GM10847 (cell line): ENCODE data around the gene MOG.

Experiments
- POLR2A ChIP-seq: IDR thresholded peaks from 2 replicates; pipeline ENCODE4 v1.6.1; 2011; ENCODE audit not compliant: insufficient read length; ENCODE audit errors: extremely low read depth

MOG gene

DNA sequence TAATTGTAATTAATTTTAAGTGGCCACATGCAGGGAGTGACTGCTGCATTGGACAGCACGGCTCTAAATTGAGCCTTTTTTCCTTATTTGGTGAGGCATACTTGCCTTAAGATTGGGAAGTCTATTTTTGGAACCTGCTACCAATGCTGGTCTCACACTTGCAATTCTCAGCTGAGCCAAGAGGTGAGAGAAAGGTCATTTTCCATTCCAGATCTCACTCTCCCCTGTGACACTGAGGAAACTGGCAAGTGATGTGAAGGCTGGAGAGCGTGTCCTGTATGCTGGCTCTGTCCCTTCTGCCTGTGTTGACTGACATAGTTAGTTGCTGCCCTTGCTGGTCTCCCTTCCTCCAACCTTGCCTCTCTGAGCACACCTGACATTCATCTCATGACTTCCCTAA lies 735 bp upstream of the MOG start:
- TF ChIP-seq POLR2A, result no peak

DNA sequence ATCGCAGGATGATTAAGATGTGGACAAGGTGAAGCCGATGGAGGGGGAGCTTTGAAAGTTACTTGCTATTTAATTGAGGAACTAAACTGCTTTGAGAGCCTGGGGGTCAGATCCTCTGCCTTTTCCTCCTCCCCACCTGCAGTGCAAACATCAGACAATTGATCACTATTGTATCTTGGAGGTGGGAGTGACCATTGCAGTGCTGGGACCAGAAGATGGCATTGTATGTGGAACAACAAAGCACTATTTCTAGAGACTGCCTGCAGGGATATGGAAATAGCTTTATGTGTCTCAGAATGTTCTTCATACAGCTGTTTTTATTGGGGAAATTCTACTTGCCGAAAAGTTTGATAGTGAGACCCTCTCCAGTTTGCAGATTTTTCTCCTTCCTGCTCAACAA lies 4.2 kb downstream of the MOG start:
- no peak for TF ChIP-seq POLR2A

DNA sequence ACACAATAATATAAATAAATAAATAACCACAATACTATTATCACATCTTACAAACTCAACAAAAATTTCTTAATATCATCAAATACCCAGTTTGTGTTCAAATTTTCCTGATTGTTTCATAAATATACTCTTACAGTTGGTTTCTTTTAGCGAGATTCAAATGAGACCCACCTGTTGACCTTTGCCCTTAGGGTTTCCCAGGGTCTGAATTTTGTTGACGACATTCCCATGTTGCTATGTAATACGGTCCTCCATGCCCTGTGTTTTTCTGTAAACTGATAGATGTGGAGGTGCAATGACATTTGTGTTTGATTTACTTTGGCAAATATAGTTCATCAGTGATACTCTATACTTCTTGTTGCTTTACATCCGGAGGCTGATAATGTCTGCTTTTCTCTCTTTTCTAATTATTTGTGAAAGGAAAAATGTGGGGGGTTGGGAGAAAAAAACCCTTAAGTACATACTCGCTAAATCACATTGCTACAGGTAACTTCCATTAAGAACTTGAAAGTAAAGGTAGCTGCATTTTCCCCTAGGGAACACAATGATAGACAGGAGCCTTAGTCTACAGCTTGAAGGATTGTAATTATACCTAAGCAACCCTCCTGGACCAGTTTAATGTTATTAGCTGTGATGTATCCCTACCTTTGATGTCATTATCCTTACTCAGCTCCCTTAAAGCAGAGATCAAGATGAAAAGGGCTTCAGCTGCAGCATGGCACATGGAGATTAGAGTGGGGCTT lies 6.6 kb downstream of the MOG start:
- TF ChIP-seq POLR2A, result no peak

DNA sequence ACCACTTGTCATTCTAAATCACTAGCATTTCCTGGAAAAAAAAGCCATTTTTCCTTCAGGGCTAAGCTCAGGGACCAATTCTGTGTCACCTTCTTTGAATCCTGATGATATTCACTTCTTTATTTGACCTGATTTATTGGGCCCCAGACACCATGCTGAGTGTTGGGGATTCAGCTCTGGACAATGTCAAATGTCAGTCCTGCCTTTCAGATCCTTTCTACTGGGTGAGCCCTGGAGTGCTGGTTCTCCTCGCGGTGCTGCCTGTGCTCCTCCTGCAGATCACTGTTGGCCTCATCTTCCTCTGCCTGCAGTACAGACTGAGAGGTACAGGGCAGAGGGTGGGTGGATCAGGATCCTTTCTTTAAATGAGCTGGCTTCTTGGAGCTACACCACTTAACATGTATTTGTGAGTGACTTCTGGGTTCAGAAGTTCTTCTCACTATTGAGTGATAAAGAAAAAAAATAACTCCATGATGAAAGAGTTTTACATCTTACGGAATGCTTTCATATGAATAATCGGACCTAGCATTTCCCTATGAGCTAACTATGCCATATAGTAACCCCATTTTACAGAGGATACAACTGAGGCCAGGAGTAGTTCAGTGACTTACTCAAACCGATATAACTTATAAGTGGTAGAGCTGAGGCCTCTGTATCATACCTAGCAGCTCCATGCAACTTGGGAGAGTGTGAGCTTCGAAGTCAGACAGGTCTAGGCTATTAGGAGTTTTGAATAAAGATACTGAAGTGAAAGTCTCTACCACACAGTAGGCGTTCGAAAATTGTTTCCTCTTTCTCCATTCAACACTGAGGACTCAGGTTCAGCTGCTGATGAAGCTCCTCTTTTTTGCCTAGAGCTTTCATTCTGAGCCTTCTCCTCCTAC lies 9.3 kb downstream of the MOG start:
- no peak for TF ChIP-seq POLR2A

DNA sequence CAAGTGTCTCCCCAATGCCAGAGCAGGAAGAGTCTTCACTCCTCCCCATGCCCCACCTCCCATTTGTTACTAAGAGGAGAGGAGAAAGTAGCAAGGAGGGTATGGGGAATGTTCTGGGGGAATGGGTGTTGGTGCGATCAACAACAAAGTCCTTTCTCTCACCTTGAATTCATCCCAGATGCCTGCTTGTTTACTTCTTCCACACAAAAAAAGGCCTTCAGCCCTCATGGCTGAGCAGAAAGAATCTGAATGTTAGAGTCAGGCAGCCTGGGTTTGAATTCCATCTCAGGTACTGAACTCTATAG lies 9.9 kb downstream of the MOG start:
- TF ChIP-seq POLR2A, result no peak

DNA sequence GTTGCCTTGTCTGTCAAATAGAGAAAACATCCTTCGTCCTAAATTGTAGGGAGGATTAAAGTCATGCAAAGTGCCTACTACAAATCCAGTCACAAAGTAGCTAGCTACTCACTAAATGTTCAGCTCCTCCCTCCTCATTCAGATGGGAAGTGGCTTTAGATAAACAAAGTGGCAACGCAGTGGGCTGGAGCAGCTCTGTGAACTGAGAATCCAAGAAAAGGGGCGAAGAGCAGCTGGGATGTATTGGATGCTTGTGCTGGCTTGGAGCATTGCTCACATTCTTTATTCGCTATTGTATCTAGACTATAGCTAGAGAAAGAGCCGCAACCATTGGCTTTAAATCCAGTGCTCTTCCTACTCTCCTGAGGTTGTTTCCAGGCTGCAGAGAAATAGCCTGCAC lies 10.3 kb downstream of the MOG start:
- TF ChIP-seq POLR2A, result no peak

DNA sequence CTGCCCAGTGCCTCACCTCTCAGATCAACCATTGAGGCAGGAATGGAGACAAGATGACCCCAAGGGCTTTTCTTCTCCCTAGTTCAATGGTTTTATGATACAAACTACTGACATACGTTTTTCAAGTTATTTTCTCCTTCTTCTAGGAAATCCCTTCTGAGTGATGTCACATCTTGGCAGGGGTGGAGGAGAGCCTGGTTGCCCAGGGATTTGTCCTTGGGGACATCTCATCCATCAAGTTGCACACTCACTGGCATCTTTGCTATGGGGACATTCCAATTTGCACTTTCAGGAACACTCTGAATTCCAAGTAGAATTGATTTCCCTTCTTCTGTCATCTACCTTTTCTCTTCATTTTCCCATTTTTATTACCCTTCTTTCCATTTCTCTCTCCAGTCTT lies 14.1 kb downstream of the MOG start:
- TF ChIP-seq POLR2A, result no peak

DNA sequence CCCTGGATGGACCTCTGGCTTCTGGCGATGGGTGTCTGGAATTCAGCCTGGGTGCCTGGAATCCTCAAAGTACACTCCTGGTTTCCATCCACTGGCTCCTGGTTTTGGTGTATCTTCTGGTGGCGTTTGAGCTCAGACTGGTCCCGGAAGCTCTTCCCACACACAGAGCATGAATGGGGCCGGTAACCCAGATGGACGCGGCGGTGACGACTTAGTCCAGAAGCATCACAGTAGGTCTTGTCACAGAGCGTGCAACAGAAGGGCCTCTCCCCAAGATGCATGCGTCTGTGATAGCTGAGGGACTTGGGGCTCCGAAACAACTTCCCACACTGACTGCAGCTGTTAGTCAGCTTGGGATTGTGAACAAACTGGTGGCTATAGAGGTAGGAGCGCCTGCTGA lies 16.3 kb downstream of the MOG start:
- no peak for TF ChIP-seq POLR2A

DNA sequence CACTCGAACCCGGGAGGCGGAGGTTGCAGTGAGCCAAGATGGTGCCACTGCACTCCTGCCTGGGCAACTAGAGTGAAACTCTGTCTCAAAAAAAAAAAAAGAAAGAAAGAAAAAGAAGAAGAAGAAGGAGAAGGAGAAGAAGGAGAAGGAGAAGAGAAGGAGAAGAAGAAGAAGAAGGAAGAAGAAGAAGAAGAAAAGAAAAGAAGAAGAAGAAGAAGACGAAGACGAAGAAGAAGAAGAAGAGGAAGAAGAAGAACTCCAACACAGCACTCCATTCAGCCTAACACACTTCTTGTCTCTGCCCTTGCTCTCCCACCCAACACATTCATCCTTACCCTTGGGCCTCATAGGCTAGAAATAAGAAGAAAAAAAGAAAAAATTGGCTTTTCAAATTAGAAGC lies 17.1 kb downstream of the MOG start:
- TF ChIP-seq POLR2A, result no peak

DNA sequence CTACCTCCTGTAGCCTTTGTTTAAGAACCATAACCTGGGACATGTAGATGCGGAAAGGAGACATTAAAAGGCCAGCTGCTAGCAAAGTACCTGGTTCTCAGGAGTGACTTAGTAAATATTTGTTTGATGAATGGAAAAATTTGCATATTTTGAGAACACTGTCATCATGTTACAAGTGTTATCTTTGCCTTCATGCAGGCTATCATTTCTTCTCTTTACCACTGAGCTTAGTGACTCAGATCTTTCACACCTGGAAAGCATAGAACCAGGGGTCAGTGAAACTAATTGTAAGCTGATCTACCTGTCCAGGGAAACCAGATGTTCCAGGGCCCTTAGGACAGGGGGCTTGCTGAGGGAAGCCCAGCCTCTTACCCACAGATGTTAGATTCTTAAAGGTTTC lies 18.7 kb downstream of the MOG start:
- TF ChIP-seq POLR2A, result no peak

DNA sequence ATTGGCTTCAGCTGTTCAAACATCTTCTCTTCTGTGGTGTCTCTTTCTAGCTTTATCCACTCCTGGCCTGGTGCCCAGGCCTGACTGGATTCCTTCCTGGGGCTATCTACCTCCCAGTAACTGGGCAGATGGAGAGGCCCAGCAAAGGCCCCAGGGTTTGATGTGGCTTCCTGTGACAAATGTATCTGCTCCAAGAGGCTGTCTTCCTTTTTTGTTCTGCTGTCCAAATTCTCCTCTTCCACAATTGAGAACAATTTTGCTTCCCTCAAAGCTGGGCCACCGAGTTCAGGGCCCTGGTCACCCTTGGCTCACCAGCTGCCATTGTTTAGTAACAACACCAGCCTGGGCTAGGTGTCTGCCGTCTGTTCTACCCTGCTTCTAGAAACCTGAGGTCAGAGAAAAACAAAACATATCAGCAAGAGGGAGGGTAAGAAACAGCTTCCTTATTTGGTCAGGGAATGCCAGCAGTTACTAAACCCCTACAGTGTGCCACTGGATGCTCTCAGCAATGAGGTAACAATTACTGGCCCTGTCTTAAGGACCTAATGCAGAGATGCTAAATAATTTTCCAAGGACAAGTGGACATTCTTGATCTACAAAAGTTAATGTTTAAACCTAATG lies 20.2 kb downstream of the MOG start:
- TF ChIP-seq POLR2A, result no peak

DNA sequence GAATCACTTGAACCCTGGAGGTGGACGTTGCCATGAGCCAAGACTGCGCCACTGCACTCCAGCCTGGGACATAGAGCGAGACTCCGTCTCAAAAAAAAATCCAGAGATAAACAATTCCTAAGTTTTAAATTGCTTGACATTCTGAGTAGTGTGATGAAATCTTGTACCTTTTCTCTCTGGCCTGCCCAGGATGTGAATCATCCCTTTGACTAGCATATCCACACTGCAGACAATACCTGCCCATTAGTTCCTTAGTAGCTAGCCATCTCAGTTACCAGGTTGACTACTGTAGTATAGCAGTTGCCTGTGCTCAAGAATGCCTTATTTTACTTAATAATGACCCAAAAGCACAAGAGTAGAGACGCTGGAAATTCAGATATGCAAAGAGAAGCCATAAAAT lies 21.2 kb downstream of the MOG start:
- TF ChIP-seq POLR2A, result no peak

DNA sequence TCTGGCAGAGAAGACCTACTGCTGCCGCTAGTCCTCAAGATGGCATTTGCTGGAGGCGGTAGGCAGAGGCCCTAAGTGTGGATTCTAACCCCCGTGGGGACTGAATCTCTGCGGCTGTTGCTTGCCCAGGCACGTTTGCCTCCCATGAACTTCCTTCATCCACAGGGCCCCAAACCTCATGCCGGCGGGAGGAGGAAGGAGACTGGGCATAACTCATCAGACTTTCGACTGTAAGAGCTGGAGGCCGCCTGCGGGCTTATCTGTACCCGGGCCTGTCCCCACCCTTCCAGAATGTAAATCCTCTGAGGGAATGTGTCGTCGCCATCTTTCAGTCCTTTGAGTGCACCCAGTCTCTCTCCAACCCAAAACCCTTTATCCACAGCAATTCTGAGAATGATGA lies 23.1 kb downstream of the MOG start:
- TF ChIP-seq POLR2A, result no peak

DNA sequence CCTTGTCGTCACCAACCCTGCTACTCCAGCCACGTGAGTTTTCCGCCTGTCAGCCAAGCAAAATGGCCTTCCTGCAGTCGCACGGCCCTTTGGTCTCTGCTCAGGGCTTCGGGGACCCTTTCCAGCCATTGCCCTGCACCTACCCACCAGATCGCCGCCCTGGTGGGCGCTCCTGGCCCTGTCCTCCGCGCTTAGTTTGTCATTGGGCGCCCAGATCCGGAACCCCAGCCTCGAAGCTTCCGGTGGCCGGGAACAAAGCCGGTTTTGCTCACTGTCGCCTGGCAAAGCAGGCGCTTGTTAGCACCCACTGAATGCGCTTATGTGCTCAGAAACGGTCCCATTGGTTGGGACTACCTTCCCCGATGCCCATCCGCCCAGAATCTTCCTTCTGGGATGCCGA lies 23.5 kb downstream of the MOG start:
- no peak for TF ChIP-seq POLR2A

DNA sequence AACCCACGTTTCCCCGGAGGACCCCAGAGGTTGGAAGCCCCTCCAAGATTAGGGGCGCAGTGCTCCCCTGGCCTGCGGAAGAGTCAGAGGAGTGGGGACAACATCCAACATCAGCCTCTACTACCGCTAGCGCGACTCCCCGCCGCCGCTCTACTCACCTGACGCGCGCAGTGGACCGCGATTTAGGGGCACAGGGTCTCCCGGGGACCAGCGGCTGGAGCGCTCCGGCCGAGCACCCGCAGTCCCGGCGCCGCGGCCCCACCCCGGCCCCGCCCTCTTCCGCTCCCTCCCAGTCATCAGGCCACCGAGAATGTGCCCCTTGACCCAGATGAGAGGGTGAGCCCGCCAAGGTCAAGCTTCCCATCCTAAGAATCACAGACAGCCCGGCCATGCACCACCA lies 24.0 kb downstream of the MOG start, which contains the start of gene ZFP57:
TSS of gene ZFP57 (minus strand) at position 249 of the 400 bp plus-strand sequence. CDS start 4,149 bp downstream, outside the sequence.
- TF ChIP-seq POLR2A, result no peak

DNA sequence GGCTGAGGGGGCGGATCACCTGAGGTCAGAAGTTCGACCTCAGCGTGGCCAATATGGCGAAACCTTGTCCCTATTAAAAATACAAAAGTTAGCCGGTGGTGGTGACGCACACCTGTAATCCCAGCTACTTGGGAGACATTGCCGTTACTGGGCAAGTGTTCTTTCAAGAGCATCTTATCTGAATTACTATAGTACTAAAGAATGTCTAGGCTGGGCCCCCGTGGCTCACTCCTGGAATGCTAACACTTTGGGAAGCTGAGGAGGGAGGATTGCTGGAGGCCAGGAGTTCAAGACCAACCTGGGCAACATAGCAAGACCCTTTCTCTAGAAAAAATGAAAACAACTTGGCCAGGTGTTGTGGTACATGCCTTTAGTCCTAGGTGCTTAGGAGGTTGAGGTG lies 24.9 kb downstream of the MOG start:
- TF ChIP-seq POLR2A, result no peak
